NCI-H1092 treated with DMSO at 0.1 percent for 48 hours (cell line): Measurements from ENCODE around the gene FTHL17.
A peak's percentile ranks its signal among the peaks of the same experiment; 100 is the strongest.

Source experiments
- DNase-seq: peaks from one replicate; lab custom pipeline; 2025; lab: John Stamatoyannopoulos, UW

The FTHL17 gene

GRCh38 chrX:31038575-31039326 is 33.1 kb downstream of the FTHL17 start:
- DNase-seq = peak; percentile 19

- peak; percentile 28 for DNase-seq
Observed at GRCh38 chrX:31036895-31037294, 34.9 kb downstream of the FTHL17 start.

GRCh38 chrX:31027351-31027750 is 44.5 kb downstream of the FTHL17 start:
- no peak for DNase-seq

- DNase-seq = no peak
Observed at GRCh38 chrX:31024866-31025265, 47.0 kb downstream of the FTHL17 start.

- no peak for DNase-seq
Observed at GRCh38 chrX:31021537-31021936, 50.3 kb downstream of the FTHL17 start.
